Left colon (tissue), 2 donors: ENCODE results near the gene SLC12A8. TPM values are rescaled to one million over a fixed set of nuclear protein-coding genes. Genes with fewer than 3 reads are reported as not detected.

Source experiments
- ATAC-seq: fragments of 200-7000 bp; cut with Tn5 transposase; one replicate; pipeline ENCODE4 v1.9.1; 2020; ENCODE audit warnings: mild to moderate bottlenecking, moderate library complexity
- DNase-seq, 2 donors: peaks; one replicate each; pipeline ENCODE4 v3.0.0-alpha.2; 2020
- intact Hi-C, 2 donors: fragments of 100-400 bp; cut with DNase I in 1 of 2; cut with micrococcal nuclease in 1 of 2; formaldehyde crosslinking; loops; one replicate each; pipeline versions ENCODE4 v1.11.2 to v1.14.0; 2022; cut with DNase I, micrococcal nuclease
- total RNA-seq, 2 donors: library from RNA; stranded (reverse); fragmentation: NEBNext Ultra II Directional; extraction: Animal tissue kit (Norgen Biotek cat#: 25700); gene quantifications; one replicate each; pipeline ENCODE4 v1.2.1, GENCODE V29; 2021
- donor health status: DM: no; HTN: no; CAD: no.
- donor health status: DM: yes; HTN: yes; CAD: no.

The SLC12A8 gene
- total RNA-seq, 2 donors from 2014 or later = 18.4 to 23.7 TPM

GRCh38 chr3:125191256-125191655, 21.3 kb downstream of the SLC12A8 start:
- DNase-seq (no peak), ATAC-seq (no peak)
- intact Hi-C loops = no loop called here

DNA sequence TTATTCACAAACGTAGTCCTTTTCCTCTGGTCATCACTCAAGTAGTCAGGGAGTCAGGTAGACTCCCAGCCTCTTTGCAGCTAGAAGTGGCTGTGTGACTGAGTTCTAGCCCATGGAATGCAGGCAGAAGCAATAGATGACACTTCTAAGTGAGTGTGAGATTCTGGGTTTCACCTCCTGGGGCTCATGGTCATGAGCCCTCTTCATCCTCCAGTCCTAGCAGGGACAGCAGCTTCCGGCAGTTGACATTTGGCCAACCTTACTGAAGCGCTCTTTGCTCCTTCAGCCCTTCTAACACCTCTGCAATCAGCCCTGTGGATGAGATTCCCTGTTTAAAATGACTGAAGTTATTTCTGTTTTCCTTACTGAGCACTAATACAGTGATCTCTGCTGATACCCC, 21.8 kb downstream of the SLC12A8 start:
- no peak for ATAC-seq
- DNase-seq = no peak
- intact Hi-C loops = no loop called here

- ATAC-seq (no peak), DNase-seq (no peak)
- intact Hi-C loops = no loop called here
Observed at GRCh38 chr3:125189378-125190165, 23.0 kb downstream of the SLC12A8 start.

DNA sequence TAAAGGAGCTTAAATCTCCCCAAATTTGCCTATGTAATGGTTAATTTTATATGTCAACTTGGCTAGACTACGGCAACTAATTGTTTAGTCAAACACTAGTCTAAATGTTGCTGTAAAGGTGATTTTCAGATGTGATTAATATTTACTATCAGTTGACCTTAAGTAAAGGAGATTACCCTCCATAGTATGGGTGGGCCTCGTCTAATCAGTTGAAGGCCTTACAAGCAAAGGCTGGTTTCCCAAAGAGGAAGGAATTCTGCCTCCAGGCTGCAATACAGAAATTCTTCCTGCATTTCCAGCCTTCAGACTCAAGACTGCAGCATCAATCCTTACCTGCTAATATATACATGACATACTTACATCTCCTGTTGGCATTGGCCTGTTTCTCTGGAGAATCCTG, 23.6 kb downstream of the SLC12A8 start:
- no peak for DNase-seq
- intact Hi-C loops = no loop called here
- ATAC-seq = no peak

GRCh38 chr3:125187599-125187910, 25.0 kb downstream of the SLC12A8 start:
- intact Hi-C loops = no loop called here
- DNase-seq (no peak), ATAC-seq (no peak)

DNA sequence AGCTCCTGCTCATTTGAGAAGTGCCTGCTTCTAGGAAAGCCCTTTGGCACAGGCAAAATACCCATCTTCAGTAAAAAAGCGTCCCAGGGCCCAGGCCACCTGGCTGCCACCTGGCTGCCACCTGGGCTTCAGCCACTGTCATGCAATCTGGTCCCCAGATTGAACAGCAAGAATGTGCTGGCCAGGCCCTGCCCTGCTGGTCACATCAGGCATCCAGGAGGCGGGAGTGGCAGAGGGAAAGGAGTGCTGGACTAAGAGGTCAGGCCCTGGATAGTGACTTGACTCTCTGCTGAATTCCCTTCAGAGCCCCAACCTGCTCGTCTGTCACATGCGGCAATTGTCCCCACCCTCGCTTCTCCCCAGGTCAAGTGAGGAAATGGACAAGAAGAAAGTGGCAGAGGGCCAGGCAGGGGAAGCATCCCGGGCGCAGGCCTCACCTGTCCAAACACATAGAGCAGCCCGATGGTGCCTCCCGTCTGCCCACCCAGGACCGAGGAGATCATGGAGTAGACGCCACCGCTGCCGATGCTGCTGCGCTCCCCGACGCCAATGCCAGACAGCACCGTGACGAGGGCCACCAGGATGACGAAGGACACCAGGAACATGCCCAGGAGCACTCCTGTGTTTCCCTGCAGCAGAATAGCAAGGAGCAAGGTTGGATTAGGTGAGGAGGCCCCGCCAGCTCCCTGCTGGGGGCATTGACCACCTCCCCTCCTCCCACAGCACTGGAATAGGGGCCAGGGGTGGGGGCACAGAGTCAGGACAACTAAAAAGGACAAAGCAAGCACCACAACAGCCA, 25.5 kb downstream of the SLC12A8 start:
- intact Hi-C loops = no loop called here
- ATAC-seq (no peak), DNase-seq (no peak)

DNA sequence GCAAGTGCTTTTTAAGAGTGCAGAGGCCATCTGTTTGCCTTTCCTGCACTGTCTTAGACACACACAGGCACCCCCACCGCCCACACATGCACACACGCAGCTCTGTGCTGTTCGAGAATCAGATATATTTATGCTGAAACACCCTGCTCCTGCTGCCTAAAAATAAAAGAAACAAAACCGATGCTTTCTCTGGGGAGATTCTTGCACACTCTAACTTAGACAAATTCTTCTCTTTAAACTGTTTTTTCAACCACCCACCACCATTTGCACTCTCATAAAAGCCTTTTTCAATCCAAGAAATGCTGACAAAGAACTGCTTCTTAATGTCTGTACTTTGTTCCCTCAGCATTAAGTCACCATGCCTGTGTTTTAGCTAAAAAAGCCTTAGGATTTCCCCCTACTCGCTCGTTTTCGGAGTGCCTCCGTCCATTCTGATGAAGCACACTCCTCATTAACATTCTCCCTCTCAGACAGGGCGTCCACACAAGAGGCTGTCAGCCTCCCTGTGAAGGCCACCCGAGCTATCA, 26.2 kb downstream of the SLC12A8 start:
- intact Hi-C loops = no loop called here
- no peak for DNase-seq
- ATAC-seq = no peak

- DNase-seq (no peak), ATAC-seq (no peak)
- intact Hi-C loops = no loop called here
Observed at GRCh38 chr3:125185805-125186204, 26.7 kb downstream of the SLC12A8 start.

- ATAC-seq (no peak), DNase-seq (no peak)
- intact Hi-C loops = no loop called here
Observed at GRCh38 chr3:125179884-125180240, 32.7 kb downstream of the SLC12A8 start.

DNA sequence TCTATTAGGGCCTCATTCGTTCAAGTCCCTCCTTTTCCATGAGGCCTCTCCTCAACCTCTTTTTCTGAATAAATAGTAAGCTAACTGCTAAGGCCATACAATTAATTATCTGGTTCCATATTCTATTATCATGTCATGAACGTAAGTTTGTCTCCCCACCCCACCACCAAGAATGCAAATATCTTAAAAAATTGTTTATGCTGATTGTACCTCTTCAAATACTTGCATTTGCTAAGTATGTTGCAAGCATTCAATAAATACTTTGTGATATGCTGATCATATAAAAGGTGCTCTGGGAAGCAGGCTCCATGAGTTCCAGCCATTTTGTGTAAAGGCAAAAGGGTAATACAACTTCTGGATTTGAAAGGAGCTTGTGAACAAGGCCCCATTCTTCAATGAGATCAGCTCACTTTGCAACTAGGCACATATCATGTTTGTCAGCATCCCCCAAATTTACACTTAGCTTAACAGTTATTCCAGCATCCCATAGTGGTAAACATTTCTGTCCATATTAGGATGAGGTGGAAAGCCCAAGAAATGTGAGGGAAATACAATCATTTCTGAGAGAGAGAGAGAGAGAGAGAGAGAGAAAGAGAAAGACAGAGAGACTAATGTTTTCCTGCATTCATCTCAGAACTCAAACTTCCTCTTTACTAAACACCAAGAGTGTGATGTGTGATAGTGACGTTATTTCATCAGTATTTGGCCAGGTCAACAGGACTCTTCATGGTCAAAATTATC, 33.2 kb downstream of the SLC12A8 start:
- no peak for ATAC-seq
- DNase-seq = no peak
- intact Hi-C loops = no loop called here

- DNase-seq (no peak), ATAC-seq (no peak)
- intact Hi-C loops = no loop called here
Observed at GRCh38 chr3:125177746-125178145, 34.8 kb downstream of the SLC12A8 start.

DNA sequence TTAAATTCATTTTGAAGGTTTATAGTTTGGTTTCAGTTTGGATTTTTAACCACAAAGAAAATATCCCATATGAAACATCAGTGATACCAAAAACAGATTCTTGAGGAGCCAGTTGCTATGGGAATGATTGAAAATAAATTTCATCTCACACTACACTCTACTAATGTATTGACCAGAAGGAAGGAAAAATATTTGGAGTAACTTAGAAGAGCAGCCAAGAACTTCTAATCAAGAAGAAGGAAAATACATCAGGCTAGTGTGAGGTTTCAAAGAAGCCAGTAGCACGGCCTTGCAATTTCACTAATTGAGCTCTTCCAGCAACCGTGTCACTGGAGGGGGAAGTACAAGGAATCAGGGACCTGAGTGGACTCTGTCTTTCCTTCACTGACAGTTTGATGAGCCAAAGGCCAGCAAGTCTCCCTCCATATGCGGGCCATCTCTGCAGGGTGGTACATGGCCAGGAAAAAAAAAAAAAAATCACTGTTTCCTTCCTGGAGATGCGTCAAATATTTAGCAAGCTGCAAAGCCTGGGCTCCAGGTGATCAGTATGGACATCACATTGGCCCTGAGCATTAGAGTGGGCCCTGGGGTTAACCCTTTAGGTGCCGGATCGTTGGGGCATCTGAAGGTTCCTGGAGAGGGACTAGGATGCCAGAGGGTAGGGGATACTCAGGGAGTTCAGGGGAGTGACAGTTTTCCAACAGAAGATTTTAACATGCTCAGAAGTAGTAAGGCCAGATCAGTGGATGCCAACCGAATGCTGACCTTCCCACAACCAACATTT, 37.1 kb downstream of the SLC12A8 start:
- no peak for DNase-seq
- intact Hi-C loops = no loop called here
- no peak for ATAC-seq

DNA sequence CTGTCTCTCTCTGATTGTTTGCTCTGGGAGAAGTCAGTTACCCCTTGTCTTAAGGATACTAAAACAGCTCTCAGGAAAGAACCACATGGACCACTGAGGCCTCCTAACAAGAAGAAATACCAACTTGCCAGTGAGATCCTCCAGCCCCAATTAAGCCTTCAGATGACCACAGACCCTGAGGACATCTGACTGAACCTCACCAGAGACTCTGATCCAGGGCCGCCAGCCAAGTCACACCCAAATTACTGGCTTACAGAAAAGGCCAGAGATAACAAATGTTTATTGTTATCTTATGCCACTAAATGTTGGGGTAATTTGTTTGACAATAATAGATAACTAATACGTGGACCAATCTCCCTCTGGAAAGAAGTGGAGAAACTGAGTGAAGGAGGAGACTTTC, 40.2 kb downstream of the SLC12A8 start:
- DNase-seq (no peak), ATAC-seq (no peak)
- intact Hi-C loops = no loop called here

DNA sequence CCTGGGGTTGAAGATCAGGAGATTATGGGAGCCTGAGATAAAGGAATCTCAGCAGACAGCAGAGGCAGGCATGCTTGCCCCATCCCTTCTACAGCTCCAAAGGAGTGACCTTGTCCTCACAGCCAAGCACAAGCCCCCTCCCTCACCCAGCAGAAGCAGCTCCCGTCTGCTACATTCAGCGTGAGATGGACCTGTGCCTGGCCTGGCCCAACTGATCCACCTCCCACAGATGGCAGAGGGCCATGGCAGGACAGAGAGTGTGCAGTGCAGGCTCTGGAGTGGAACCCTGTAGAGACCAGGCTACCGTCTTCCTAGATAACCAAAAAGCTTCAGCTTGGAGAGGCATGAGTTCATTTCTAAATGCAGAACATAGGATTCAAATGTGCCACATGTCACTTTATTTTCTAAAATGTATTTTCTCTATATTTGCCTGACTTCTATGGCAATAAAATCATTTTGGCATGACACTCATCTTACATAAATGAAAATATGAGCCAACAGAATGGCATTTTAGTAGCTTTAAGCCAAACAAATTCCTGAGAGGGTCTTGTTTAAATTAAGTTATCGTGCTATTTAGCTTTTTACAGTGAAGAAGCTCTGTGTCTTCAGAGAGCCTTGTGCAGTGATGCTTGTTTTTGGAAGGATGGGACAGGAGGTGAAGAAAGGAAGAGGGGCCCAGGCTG, 43.7 kb downstream of the SLC12A8 start:
- intact Hi-C loops = no loop called here
- ATAC-seq = no peak
- no peak for DNase-seq

- DNase-seq (no peak), ATAC-seq (no peak)
- intact Hi-C loops = no loop called here
Observed at GRCh38 chr3:125166599-125167136, 45.9 kb downstream of the SLC12A8 start.

DNA sequence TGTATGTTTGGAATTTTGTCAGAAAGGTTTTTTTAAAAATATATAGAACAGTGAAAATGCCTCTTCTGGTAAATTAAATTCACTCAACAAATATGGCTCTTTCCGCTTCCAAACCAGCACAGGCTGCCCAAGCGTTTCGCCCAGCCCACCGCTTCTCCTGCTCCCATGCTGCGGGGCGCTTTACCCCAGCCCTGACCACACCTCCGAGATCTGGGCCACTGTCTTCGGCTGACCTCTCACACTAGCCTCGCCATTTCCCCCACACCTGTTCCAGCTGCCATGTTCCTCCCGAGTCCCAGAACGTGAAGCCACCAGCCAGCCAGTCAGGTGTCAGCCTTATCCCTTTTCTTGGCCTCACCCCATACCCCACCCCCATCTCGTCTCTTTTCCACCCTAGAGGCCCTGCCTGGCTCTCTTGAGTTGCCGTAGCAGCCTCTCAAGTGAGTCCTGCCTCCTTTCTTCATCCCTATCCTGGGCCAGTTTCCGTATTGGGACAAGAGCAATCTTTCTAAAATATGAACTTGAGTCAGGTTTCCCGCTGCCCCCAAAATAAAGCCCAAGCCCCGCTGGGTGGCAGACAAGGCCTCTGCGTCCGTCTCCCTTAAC, 46.5 kb downstream of the SLC12A8 start:
- ATAC-seq = no peak
- intact Hi-C loops = no loop called here

GRCh38 chr3:125165189-125165947, 47.2 kb downstream of the SLC12A8 start:
- intact Hi-C loops = no loop called here
- no peak for DNase-seq

More for the DNA sequence above, 46.5 kb downstream of the SLC12A8 start:
- DNase-seq = no peak

More at GRCh38 chr3:125165189-125165947, 47.2 kb downstream of the SLC12A8 start:
- ATAC-seq = peak; percentile 26
